Smooth muscle cell (in vitro differentiated cells): ENCODE results near the gene EDIL3. TPM values are rescaled to one million over a fixed set of nuclear protein-coding genes. Genes with fewer than 3 reads are reported as not detected.

Source experiments
- DNase-seq: peaks from one replicate; lab custom pipeline; 2025; ENCODE audit not compliant: unreplicated experiment; lab: John Stamatoyannopoulos, UW
- H2AFZ ChIP-seq: fragments of 200-600 bp; sonication (generic); 2 replicates; pipeline ENCODE4 v1.6.0; 2016; ENCODE audit warnings: antibody characterized with exemption, low read depth, mild to moderate bottlenecking
- H3F3A ChIP-seq: fragments of 200-600 bp; sonication (generic); 2 replicates; pipeline ENCODE4 v1.6.0; 2017; ENCODE audit warnings: antibody characterized with exemption, low read depth
- H3K27ac ChIP-seq: fragments of 200-600 bp; sonication (generic); 2 replicates; pipeline ENCODE4 v1.5.1; 2016; ENCODE audit warnings: low read depth, mild to moderate bottlenecking
- H3K27me3 ChIP-seq: fragments of 200-600 bp; sonication (generic); 2 replicates; pipeline ENCODE4 v1.6.1; 2016; ENCODE audit warnings: low read depth, mild to moderate bottlenecking
- H3K36me3 ChIP-seq: fragments of 200-600 bp; sonication (generic); 2 replicates; pipeline ENCODE4 v1.5.1; 2016; ENCODE audit warnings: low read depth
- H3K4me1 ChIP-seq: fragments of 200-600 bp; sonication (generic); 2 replicates; pipeline ENCODE4 v1.5.1; 2016; ENCODE audit warnings: low read depth
- H3K4me2 ChIP-seq: fragments of 200-600 bp; sonication (generic); 2 replicates; pipeline ENCODE4 v1.6.0; 2016; ENCODE audit warnings: mild to moderate bottlenecking
- H3K4me3 ChIP-seq: fragments of 200-600 bp; sonication (generic); 2 replicates; pipeline ENCODE4 v1.5.1; 2016; ENCODE audit warnings: mild to moderate bottlenecking
- H3K79me2 ChIP-seq: fragments of 200-600 bp; sonication (generic); 2 replicates; pipeline ENCODE4 v1.6.0; 2016; ENCODE audit warnings: low read depth, mild to moderate bottlenecking
- H3K9ac ChIP-seq: fragments of 200-600 bp; sonication (generic); 2 replicates; pipeline ENCODE4 v1.6.0; 2016; ENCODE audit warnings: low read depth
- H3K9me3 ChIP-seq: fragments of 200-600 bp; sonication (generic); replicated peaks from 2 replicates; pipeline ENCODE4 v1.5.1; 2016; ENCODE audit warnings: low read depth
- H4K20me1 ChIP-seq: fragments of 200-600 bp; sonication (generic); 2 replicates; pipeline ENCODE4 v1.6.0; 2016; ENCODE audit warnings: low read depth
- CTCF ChIP-seq: fragments of 200-600 bp; sonication (generic); IDR thresholded peaks from 2 replicates; pipeline ENCODE4 v1.5.1; 2017; ENCODE audit warnings: borderline replicate concordance, mild to moderate bottlenecking, antibody characterized with exemption; ENCODE audit not compliant: insufficient read depth, poor library complexity, severe bottlenecking
- WGBS: methylation state at CpG from one replicate; pipeline ENCODE4 v1.1.7; 2016; ENCODE audit warnings: low lambda C conversion rate; 5-methylcytosine and 5-hydroxymethylcytosine counted together
- polyA plus RNA-seq: library from polyadenylated mRNA; unstranded; fragments of >200 nt; fragmentation: Nextera tagmentation; extraction: Ambion mirVana; gene quantifications from 2 replicates; pipeline ENCODE4 v1.2.1, GENCODE V29; 2016
- total RNA-seq: library from RNA; depleted of rRNA; stranded (reverse); fragments of >200 nt; gene quantifications from 2 replicates; pipeline ENCODE4 v1.2.3, GENCODE V29; 2014

EDIL3 gene
- total and polyA plus RNA-seq, 2 experiments from 2014 or later: 98.4 to 119 TPM

DNA sequence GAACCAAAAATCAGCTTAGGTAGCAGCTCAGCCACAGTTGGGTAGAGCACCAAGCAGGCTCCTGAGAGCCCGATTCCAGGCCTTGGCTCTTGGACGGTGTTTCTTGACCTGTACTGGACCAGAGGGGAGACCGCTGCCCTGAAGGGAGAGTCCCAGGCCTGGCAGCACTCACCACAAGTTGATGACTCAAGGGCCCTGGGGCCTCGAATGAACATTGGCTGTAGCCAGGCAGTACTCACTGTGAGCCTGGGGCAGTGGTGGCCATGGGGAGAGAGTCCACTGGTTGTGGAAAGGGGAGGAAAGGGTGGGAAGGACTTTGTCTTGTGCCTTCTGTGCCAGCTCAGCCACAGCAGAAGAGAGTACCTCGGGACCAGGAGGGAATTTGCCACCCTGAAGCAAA is 166.1 kb downstream of the EDIL3 start:
- no peak overlapping the region for H2AFZ ChIP-seq
- H3K4me1 ChIP-seq: no peaks in the 10 kb centered on the region
- H3F3A ChIP-seq: no peaks in the 10 kb centered on the region
- H4K20me1 ChIP-seq: no peaks in the 10 kb centered on the region
- no peak overlapping the region for H3K4me3 ChIP-seq
- WGBS: 84% methylated on average over 5 of the region's 5 CpGs
- DNase-seq: no peak
- no peaks in the 10 kb centered on the region for H3K27me3 ChIP-seq
- H3K79me2 ChIP-seq: no peaks in the 10 kb centered on the region
- no peaks in the 10 kb centered on the region for H3K36me3 ChIP-seq
- H3K27ac ChIP-seq: no peak overlapping the region
- H3K9me3 ChIP-seq: no peaks in the 10 kb centered on the region
- H3K9ac ChIP-seq: no peak overlapping the region
- H3K4me2 ChIP-seq: no peak overlapping the region
- no peak for TF ChIP-seq CTCF

DNA sequence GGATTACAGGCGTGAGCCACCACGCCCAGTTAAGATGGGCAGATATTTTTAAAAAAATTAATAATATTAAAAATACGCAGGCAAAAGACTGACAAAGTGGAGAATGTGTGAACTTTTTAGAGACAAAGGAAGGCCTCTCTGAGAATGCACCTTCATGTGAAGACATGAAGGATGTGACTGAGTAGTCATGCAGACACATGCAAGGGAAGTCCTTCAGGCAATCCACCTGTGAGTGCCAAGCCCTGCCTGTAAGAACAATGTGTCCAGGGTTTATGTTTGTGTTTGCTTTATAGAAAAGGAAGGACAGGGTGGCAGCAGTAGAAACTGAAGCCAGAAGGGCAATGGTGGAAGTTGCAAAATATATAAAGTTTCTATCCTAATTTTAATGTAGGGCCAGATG is 169.2 kb downstream of the EDIL3 start:
- no peak overlapping the region for H3K9ac ChIP-seq
- no peak overlapping the region for H3K4me3 ChIP-seq
- H3K79me2 ChIP-seq: no peaks in the 10 kb centered on the region
- 100% methylated on average over 3 of the region's 3 CpGs for WGBS
- no peak for TF ChIP-seq CTCF
- no peaks in the 10 kb centered on the region for H4K20me1 ChIP-seq
- H3K36me3 ChIP-seq: no peaks in the 10 kb centered on the region
- no peaks in the 10 kb centered on the region for H3K4me1 ChIP-seq
- H3F3A ChIP-seq: no peaks in the 10 kb centered on the region
- no peak overlapping the region for H3K4me2 ChIP-seq
- H3K27ac ChIP-seq: no peak overlapping the region
- DNase-seq: no peak
- no peaks in the 10 kb centered on the region for H3K9me3 ChIP-seq
- H3K27me3 ChIP-seq: no peaks in the 10 kb centered on the region
- no peak overlapping the region for H2AFZ ChIP-seq

DNA sequence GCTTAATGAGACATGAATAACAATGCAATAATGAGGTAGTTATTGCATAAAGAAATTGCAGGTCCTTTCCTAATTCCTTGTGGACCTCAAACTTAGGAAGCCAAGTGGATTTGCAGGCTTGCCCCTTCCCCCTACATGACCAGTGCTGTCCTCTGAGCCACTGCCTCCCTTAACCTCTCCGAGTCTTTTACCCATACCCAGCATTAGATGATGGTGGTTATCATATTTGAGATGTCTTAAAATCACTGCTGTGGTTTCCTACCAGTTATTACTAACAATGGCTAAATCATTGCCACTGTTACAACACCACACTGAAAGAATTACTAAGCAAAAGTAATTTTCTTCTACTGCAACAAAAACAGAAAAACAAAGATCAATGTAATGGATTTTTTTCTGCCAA is 170.8 kb downstream of the EDIL3 start:
- Histone ChIP-seq H3K79me2 (no peaks in the 10 kb centered on the region), H3K9ac (no peak overlapping the region), H3K9me3 (no peaks in the 10 kb centered on the region), H3K27me3 (no peaks in the 10 kb centered on the region), H3F3A (no peaks in the 10 kb centered on the region), H3K4me3 (no peak overlapping the region), H3K27ac (no peak overlapping the region), H3K4me1 (no peaks in the 10 kb centered on the region), H3K36me3 (no peaks in the 10 kb centered on the region), H3K4me2 (no peak overlapping the region), H4K20me1 (no peaks in the 10 kb centered on the region), H2AFZ (no peak overlapping the region)
- no peak for TF ChIP-seq CTCF
- WGBS: 82% methylated on average over 1 of the region's 1 CpG
- no peak for DNase-seq

DNA sequence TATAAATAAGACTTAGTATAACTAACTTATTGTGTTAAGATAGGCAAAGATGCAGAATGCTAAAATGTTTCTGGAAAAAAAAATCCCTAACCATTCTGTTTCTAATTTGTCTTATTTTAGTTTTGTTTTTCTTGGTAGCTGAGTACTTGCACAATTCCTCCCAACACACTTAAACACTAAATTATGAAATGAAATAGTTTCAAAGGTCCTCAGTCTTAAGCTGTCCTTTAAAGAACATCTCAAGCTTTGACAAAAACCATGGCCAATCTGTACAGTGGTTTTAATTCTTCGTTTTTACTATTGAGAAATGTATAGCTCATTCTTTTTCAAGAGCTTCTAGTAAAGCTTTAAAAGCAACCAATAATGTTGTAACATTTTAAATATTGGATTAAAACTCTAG is 171.5 kb downstream of the EDIL3 start:
- H3K4me3 ChIP-seq: no peak overlapping the region
- no peaks in the 10 kb centered on the region for H3K36me3 ChIP-seq
- no peaks in the 10 kb centered on the region for H4K20me1 ChIP-seq
- no peak for TF ChIP-seq CTCF
- 53% methylated on average over 1 of the region's 1 CpG for WGBS
- no peaks in the 10 kb centered on the region for H3K9me3 ChIP-seq
- no peak overlapping the region for H3K4me2 ChIP-seq
- H3K27ac ChIP-seq: no peak overlapping the region
- no peaks in the 10 kb centered on the region for H3F3A ChIP-seq
- no peak for DNase-seq
- H2AFZ ChIP-seq: no peak overlapping the region
- H3K79me2 ChIP-seq: no peaks in the 10 kb centered on the region
- H3K4me1 ChIP-seq: no peaks in the 10 kb centered on the region
- no peaks in the 10 kb centered on the region for H3K27me3 ChIP-seq
- H3K9ac ChIP-seq: no peak overlapping the region
